Keratinocyte (primary cell): Measurements from ENCODE around the gene QPCTL. TPM values are rescaled to one million over a fixed set of nuclear protein-coding genes. Genes with fewer than 3 reads are reported as not detected.

Source experiments
- DNase-seq: peaks from one replicate; pipeline ENCODE4 v3.0.0-alpha.2; 2011; ENCODE audit warnings: low read depth, missing footprints, low spot score
- FAIRE-seq: peaks from 2 replicates; lab custom pipeline; 2011; peaks lifted over from hg19 to GRCh38; lab: Jason Lieb, UNC
- H2AFZ ChIP-seq: 2 replicates; pipeline ENCODE4 v1.6.0; 2012; ENCODE audit warnings: low read length, control low read depth, inconsistent platforms; ENCODE audit not compliant: control insufficient read depth
- H3K27ac ChIP-seq: 2 replicates; pipeline ENCODE4 v1.5.1; 2011; ENCODE audit warnings: low read length; ENCODE audit not compliant: control insufficient read depth, insufficient read depth
- H3K27me3 ChIP-seq: 3 replicates; pipeline ENCODE4 v1.6.0; 2011; ENCODE audit warnings: low read length; ENCODE audit not compliant: control insufficient read depth, insufficient read depth; ENCODE audit errors: extremely low read depth
- H3K36me3 ChIP-seq, 2 experiments: 2 replicates in 1 of 2; 3 replicates in 1 of 2; pipeline ENCODE4 v1.5.1; 2011; ENCODE audit warnings: low read length in 2 of 2, mild to moderate bottlenecking in 1 of 2; ENCODE audit not compliant: control insufficient read depth in 2 of 2, insufficient read depth in 2 of 2; ENCODE audit errors: extremely low read depth in 1 of 2
- H3K4me1 ChIP-seq: 3 replicates; pipeline ENCODE4 v1.5.1; 2011; ENCODE audit warnings: low read length; ENCODE audit not compliant: control insufficient read depth, insufficient read depth; ENCODE audit errors: extremely low read depth
- H3K4me2 ChIP-seq: 3 replicates; pipeline ENCODE4 v1.6.0; 2011; ENCODE audit warnings: low read depth, low read length; ENCODE audit not compliant: control insufficient read depth, insufficient read depth; ENCODE audit errors: extremely low read depth
- H3K4me3 ChIP-seq, 3 experiments: fragments of 200-600 bp in 1 of 3; sonication (generic) in 1 of 3; 2 replicates in 2 of 3; 3 replicates in 1 of 3; pipeline ENCODE4 v1.5.1; 2011 to 2016; ENCODE audit warnings: low read length in 3 of 3, mild to moderate bottlenecking in 3 of 3, control low read depth in 2 of 3, inconsistent platforms in 1 of 3, low read depth in 1 of 3, mixed read lengths in 1 of 3, mixed run types in 1 of 3, moderate library complexity in 1 of 3; ENCODE audit not compliant: control insufficient read depth in 2 of 3, insufficient read depth in 2 of 3; ENCODE audit errors: extremely low read depth in 1 of 3
- H3K79me2 ChIP-seq: 2 replicates; pipeline ENCODE4 v1.6.0; 2012; ENCODE audit warnings: low read length; ENCODE audit not compliant: control insufficient read depth, insufficient read depth
- H3K9ac ChIP-seq: 3 replicates; pipeline ENCODE4 v1.6.0; 2011; ENCODE audit warnings: low read length; ENCODE audit not compliant: control insufficient read depth, insufficient read depth; ENCODE audit errors: extremely low read depth
- H3K9me1 ChIP-seq: 3 replicates; pipeline ENCODE4 v1.6.0; 2011; ENCODE audit warnings: low read length; ENCODE audit not compliant: control insufficient read depth, insufficient read depth; ENCODE audit errors: extremely low read depth
- H3K9me3 ChIP-seq: 2 replicates; pipeline ENCODE4 v1.5.1; 2012; ENCODE audit warnings: low read depth, low read length; ENCODE audit not compliant: control insufficient read depth
- H4K20me1 ChIP-seq: 3 replicates; pipeline ENCODE4 v1.6.0; 2011; ENCODE audit warnings: low read length; ENCODE audit not compliant: control insufficient read depth, insufficient read depth; ENCODE audit errors: extremely low read depth
- CTCF ChIP-seq, 3 experiments: IDR thresholded peaks in 1 of 3; conservative IDR thresholded peaks in 1 of 3; optimal IDR thresholded peaks in 1 of 3; 2 replicates in 2 of 3; 3 replicates in 1 of 3; pipeline versions ENCODE3 to v1.5.1; 2011; ENCODE audit warnings: low read length in 3 of 3, mild to moderate bottlenecking in 3 of 3, moderate library complexity in 2 of 3, control low read depth in 1 of 3, inconsistent platforms in 1 of 3; ENCODE audit not compliant: insufficient read depth in 2 of 3; ENCODE audit errors: extremely low read depth in 1 of 3
- EZH2 ChIP-seq: IDR thresholded peaks from one replicate; pipeline ENCODE4 v1.6.1; 2012; ENCODE audit warnings: inconsistent platforms, mild to moderate bottlenecking, low read length, moderate library complexity
- dilution Hi-C: fragments of 300-500 bp; cut with MboI; formaldehyde crosslinking; loops from one replicate; pipeline ENCODE4 v1.7.0; 2020; ENCODE audit warnings: low sequenced_read_pairs; ENCODE audit not compliant: extremely low pct_ligation_motif_present
- polyA plus RNA-seq, 5 experiments: library from polyadenylated mRNA; depleted of rRNA in 3 of 5; stranded (reverse) in 3 of 5; stranded (forward) in 1 of 5; unstranded in 1 of 5; fragments of >200 nt; gene quantifications; 1 replicate in 1 of 5; 2 replicates in 3 of 5; 3 replicates in 1 of 5; pipeline versions ENCODE4 v1.2.1 to v1.2.3, GENCODE V29; 2011 to 2012; ENCODE audit warnings: missing spikeins in 2 of 5, low read depth in 1 of 5, low replicate concordance in 1 of 5

Gene QPCTL
- polyA plus RNA-seq, 1 donor (not counting 4 experiments of a cell fraction or from before 2014, with no cell fraction given) = 11.9 TPM

- Histone ChIP-seq H2AFZ (no peak overlapping the region), H3K9ac (no peak overlapping the region), H3K27me3 (no peaks in the 10 kb centered on the region), H4K20me1 (no peaks in the 10 kb centered on the region), H3K4me1 (no peaks in the 10 kb centered on the region), H3K9me3 (no peaks in the 10 kb centered on the region), H3K9me1 (no peaks in the 10 kb centered on the region), H3K79me2 (no peaks in the 10 kb centered on the region), H3K4me3 (no peak overlapping the region), H3K27ac (no peak overlapping the region), H3K36me3 (peaks cover 16% of the 10 kb centered on the region in 2 experiments), H3K4me2 (no peak overlapping the region)
- dilution Hi-C loops = no loop called here
- TF ChIP-seq CTCF (optimal IDR thresholded peaks at IDR 0.05 in 1 of 3, IDR thresholded peaks at IDR 0.05 in 1 of 3, conservative IDR thresholded peaks at IDR 0.05 in 1 of 3; ENCODE audit: extremely low read depth in 1 of 3, insufficient read depth in 2 of 3, low read length in 3 of 3) (no peak), EZH2 (no peak)
- FAIRE-seq = no peak
- DNase-seq = no peak
Observed at GRCh38 chr19:45705710-45706415, 13.4 kb downstream of the QPCTL start.

- FAIRE-seq (no peak), DNase-seq (no peak)
- H3K27me3 ChIP-seq = no peaks in the 10 kb centered on the region
- H3K79me2 ChIP-seq = peaks cover 29% of the 10 kb centered on the region
- H3K4me1 ChIP-seq = no peaks in the 10 kb centered on the region
- H3K36me3 ChIP-seq = peaks cover 15 to 16% of the 10 kb centered on the region in 2 experiments
- no peaks in the 10 kb centered on the region for H3K9me3 ChIP-seq
- H2AFZ ChIP-seq = no peak overlapping the region
- H3K9me1 ChIP-seq = no peaks in the 10 kb centered on the region
- no peak for TF ChIP-seq EZH2
- no peak for TF ChIP-seq CTCF (optimal IDR thresholded peaks at IDR 0.05 in 1 of 3, IDR thresholded peaks at IDR 0.05 in 1 of 3, conservative IDR thresholded peaks at IDR 0.05 in 1 of 3; ENCODE audit: extremely low read depth in 1 of 3, insufficient read depth in 2 of 3, low read length in 3 of 3)
- H3K4me3 ChIP-seq = no peak overlapping the region
- no peak overlapping the region for H3K27ac ChIP-seq
- H3K4me2 ChIP-seq = no peak overlapping the region
- dilution Hi-C loops = no loop called here
- H4K20me1 ChIP-seq = no peaks in the 10 kb centered on the region
- no peak overlapping the region for H3K9ac ChIP-seq
Observed at GRCh38 chr19:45710356-45711130, 18.1 kb downstream of the QPCTL start.
